CD4-positive, CD25-positive, alpha-beta regulatory T cell (primary cell): ENCODE results near the gene OR2T4. TPM values are rescaled to one million over a fixed set of nuclear protein-coding genes. Genes with fewer than 3 reads are reported as not detected.

Experiments
- ATAC-seq, 2 donors: fragments of 150-1000 bp; cut with Tn5 transposase; one replicate each; pipeline ENCODE4 v1.10.0; 2021; ENCODE audit warnings: low read depth in 2 of 2, moderate number of reproducible peaks in 2 of 2, moderate library complexity in 1 of 2
- DNase-seq, 3 donors: peaks; one replicate each; pipeline versions ENCODE4 v3.0.0 to v3.0.0-alpha.2; 2012 to 2022; ENCODE audit warnings: mixed read lengths in 1 of 3
- H3K27ac ChIP-seq: one replicate; pipeline ENCODE4 v1.7.0; 2013; ENCODE audit warnings: mild to moderate bottlenecking, low read length; ENCODE audit not compliant: insufficient read depth, poor library complexity, severe bottlenecking
- H3K27me3 ChIP-seq: one replicate; pipeline ENCODE4 v1.7.0; 2013; ENCODE audit warnings: low read length; ENCODE audit not compliant: control insufficient read depth, insufficient read depth
- H3K36me3 ChIP-seq: one replicate; pipeline ENCODE4 v1.7.0; 2013; ENCODE audit warnings: mild to moderate bottlenecking, low read length, moderate library complexity; ENCODE audit not compliant: control insufficient read depth, insufficient read depth
- H3K4me1 ChIP-seq: 2 replicates; pipeline ENCODE4 v1.7.0; 2013; ENCODE audit warnings: mild to moderate bottlenecking, low read length; ENCODE audit not compliant: insufficient read depth, control insufficient read depth, poor library complexity, severe bottlenecking
- H3K4me3 ChIP-seq: one replicate; pipeline ENCODE4 v1.7.0; 2013; ENCODE audit warnings: low read depth, mild to moderate bottlenecking, low read length, moderate library complexity
- H3K9me3 ChIP-seq, 2 experiments: 1 replicate in 1 of 2; 2 replicates in 1 of 2; pipeline ENCODE4 v1.7.0; 2013; ENCODE audit warnings: low read length in 2 of 2, mild to moderate bottlenecking in 1 of 2, moderate library complexity in 1 of 2; ENCODE audit not compliant: control insufficient read depth in 2 of 2
- H3K27ac Mint-ChIP-seq, 3 donors: one replicate each; pipeline ENCODE4 v1.8.0; 2020 to 2022; ENCODE audit warnings: mild to moderate bottlenecking in 3 of 3, mixed read lengths in 3 of 3, moderate library complexity in 2 of 3
- H3K27me3 Mint-ChIP-seq: one replicate; pipeline ENCODE4 v1.8.0; 2022; ENCODE audit warnings: mild to moderate bottlenecking, mixed read lengths
- H3K36me3 Mint-ChIP-seq: one replicate; pipeline ENCODE4 v1.8.0; 2020; ENCODE audit warnings: mixed read lengths
- H3K4me1 Mint-ChIP-seq, 4 donors: one replicate each; pipeline ENCODE4 v1.8.0; 2020 to 2022; ENCODE audit warnings: mixed read lengths in 4 of 4, mild to moderate bottlenecking in 1 of 4
- H3K4me3 Mint-ChIP-seq, 4 donors: one replicate each; pipeline ENCODE4 v1.8.0; 2020 to 2022; ENCODE audit warnings: mild to moderate bottlenecking in 4 of 4, mixed read lengths in 4 of 4, moderate library complexity in 3 of 4
- H3K9me3 Mint-ChIP-seq, 7 donors: one replicate each; pipeline ENCODE4 v1.8.0; 2020 to 2022; ENCODE audit warnings: mixed read lengths in 7 of 7, mild to moderate bottlenecking in 3 of 7, moderate library complexity in 2 of 7
- polyA plus RNA-seq, 4 donors: library from polyadenylated mRNA; unstranded; fragments of 300-500 nt; fragmentation: Illumina TruSeq; gene quantifications; one replicate each; pipeline ENCODE4 v1.2.3, GENCODE V29; 2021
- total RNA-seq: library from RNA; stranded (reverse); gene quantifications from one replicate; pipeline ENCODE4 v1.2.3, GENCODE V29; 2022

OR2T4 gene
- total and polyA plus RNA-seq, 5 donors from 2014 or later: not detected

GRCh38 chr1:248406721-248407692 lies 45.5 kb downstream of the OR2T4 start:
- DNase-seq: no peak
- no peaks in the 10 kb centered on the region for H3K36me3 ChIP-seq
- H3K27me3 ChIP-seq: no peaks in the 10 kb centered on the region
- peaks cover 7% of the 10 kb centered on the region for H3K36me3 Mint-ChIP-seq
- ATAC-seq: no peak
- no peak overlapping the region for H3K4me3 Mint-ChIP-seq
- H3K27ac ChIP-seq: no peak overlapping the region
- no peak overlapping the region for H3K27ac Mint-ChIP-seq
- peaks cover 2 to 24% (median 5%) of the 10 kb centered on the region in 7 donors for H3K9me3 Mint-ChIP-seq
- H3K27me3 Mint-ChIP-seq: no peaks in the 10 kb centered on the region
- no peak overlapping the region for H3K4me3 ChIP-seq
- H3K9me3 ChIP-seq: peaks cover 7 to 8% of the 10 kb centered on the region in 2 experiments
- H3K4me1 ChIP-seq: no peaks in the 10 kb centered on the region
- no peaks in the 10 kb centered on the region for H3K4me1 Mint-ChIP-seq

Other genes with a start within 250 kb of the OR2T4 start
- not detected for gene OR2M5, start 216.5 kb upstream of the OR2T4 start, total RNA-seq
- gene OR2M5, start 216.5 kb upstream of the OR2T4 start, polyA plus RNA-seq: not detected
- not detected for gene OR2M2, start 186.8 kb upstream of the OR2T4 start, total RNA-seq
- not detected for gene OR2M2, start 186.8 kb upstream of the OR2T4 start, polyA plus RNA-seq
- gene OR2M3, start 164.4 kb upstream of the OR2T4 start, total RNA-seq: not detected
- gene OR2M3, start 164.4 kb upstream of the OR2T4 start, polyA plus RNA-seq: not detected
- not detected for gene OR2M4, start 130.2 kb upstream of the OR2T4 start, total RNA-seq
- not detected for gene OR2M4, start 130.2 kb upstream of the OR2T4 start, polyA plus RNA-seq
- gene OR2T33, start 83.7 kb upstream of the OR2T4 start, total RNA-seq: not detected
- not detected for gene OR2T33, start 83.7 kb upstream of the OR2T4 start, polyA plus RNA-seq
- gene OR2T12, start 58.2 kb upstream of the OR2T4 start, total RNA-seq: not detected
- gene OR2T12, start 58.2 kb upstream of the OR2T4 start, polyA plus RNA-seq: not detected
- not detected for gene OR2M7, start 37.1 kb upstream of the OR2T4 start, total RNA-seq
- not detected for gene OR2M7, start 37.1 kb upstream of the OR2T4 start, polyA plus RNA-seq
- gene OR14C36, start 12.9 kb upstream of the OR2T4 start, total RNA-seq: not detected
- gene OR14C36, start 12.9 kb upstream of the OR2T4 start, polyA plus RNA-seq: not detected
- gene OR2T6, start 14.1 kb downstream of the OR2T4 start, total RNA-seq: not detected
- gene OR2T6, start 14.1 kb downstream of the OR2T4 start, polyA plus RNA-seq: not detected
- not detected for gene OR2T1, start 41.4 kb downstream of the OR2T4 start, total RNA-seq
- not detected for gene OR2T1, start 41.4 kb downstream of the OR2T4 start, polyA plus RNA-seq
- gene OR2T2, start 84.0 kb downstream of the OR2T4 start, total RNA-seq: not detected
- not detected for gene OR2T2, start 84.0 kb downstream of the OR2T4 start, polyA plus RNA-seq
- gene OR2T3, start 111.7 kb downstream of the OR2T4 start, total RNA-seq: not detected
- gene OR2T3, start 111.7 kb downstream of the OR2T4 start, polyA plus RNA-seq: not detected
- gene OR2T5, start 126.9 kb downstream of the OR2T4 start, total RNA-seq: not detected
- not detected for gene OR2T5, start 126.9 kb downstream of the OR2T4 start, polyA plus RNA-seq
- not detected for gene OR2G6, start 146.4 kb downstream of the OR2T4 start, total RNA-seq
- not detected for gene OR2G6, start 146.4 kb downstream of the OR2T4 start, polyA plus RNA-seq
- not detected for gene OR2T29, start 201.1 kb downstream of the OR2T4 start, total RNA-seq
- gene OR2T29, start 201.1 kb downstream of the OR2T4 start, polyA plus RNA-seq: not detected
- not detected for gene OR2T34, start 213.1 kb downstream of the OR2T4 start, total RNA-seq
- not detected for gene OR2T34, start 213.1 kb downstream of the OR2T4 start, polyA plus RNA-seq
- not detected for gene OR2T10, start 236.0 kb downstream of the OR2T4 start, total RNA-seq
- gene OR2T10, start 236.0 kb downstream of the OR2T4 start, polyA plus RNA-seq: not detected